Activated naive CD8-positive, alpha-beta T cell treated with anti-CD3 and anti-CD28 coated beads, Interleukin-2, amount 50 U/mL, for 24 hours (primary cell): ENCODE data around the gene WNT5B.

Experiments
- ATAC-seq: fragments of 150-1000 bp; cut with Tn5 transposase; one replicate; pipeline ENCODE4 v1.10.0; 2021
- DNase-seq: peaks from one replicate; pipeline ENCODE4 v3.0.0; 2021
- H3K27ac Mint-ChIP-seq: one replicate; pipeline ENCODE4 v1.8.0; 2021; ENCODE audit warnings: mild to moderate bottlenecking, mixed read lengths
- H3K27me3 Mint-ChIP-seq: one replicate; pipeline ENCODE4 v1.8.0; 2021; ENCODE audit warnings: mixed read lengths
- H3K36me3 Mint-ChIP-seq: one replicate; pipeline ENCODE4 v1.8.0; 2021; ENCODE audit warnings: low read depth, mixed read lengths
- H3K4me1 Mint-ChIP-seq: one replicate; pipeline ENCODE4 v1.8.0; 2021; ENCODE audit warnings: mixed read lengths
- H3K4me3 Mint-ChIP-seq: one replicate; pipeline ENCODE4 v1.8.0; 2021; ENCODE audit warnings: mild to moderate bottlenecking, moderate library complexity, mixed read lengths
- H3K9me3 Mint-ChIP-seq: one replicate; pipeline ENCODE4 v1.8.0; 2021; ENCODE audit warnings: mixed read lengths

WNT5B gene

DNA sequence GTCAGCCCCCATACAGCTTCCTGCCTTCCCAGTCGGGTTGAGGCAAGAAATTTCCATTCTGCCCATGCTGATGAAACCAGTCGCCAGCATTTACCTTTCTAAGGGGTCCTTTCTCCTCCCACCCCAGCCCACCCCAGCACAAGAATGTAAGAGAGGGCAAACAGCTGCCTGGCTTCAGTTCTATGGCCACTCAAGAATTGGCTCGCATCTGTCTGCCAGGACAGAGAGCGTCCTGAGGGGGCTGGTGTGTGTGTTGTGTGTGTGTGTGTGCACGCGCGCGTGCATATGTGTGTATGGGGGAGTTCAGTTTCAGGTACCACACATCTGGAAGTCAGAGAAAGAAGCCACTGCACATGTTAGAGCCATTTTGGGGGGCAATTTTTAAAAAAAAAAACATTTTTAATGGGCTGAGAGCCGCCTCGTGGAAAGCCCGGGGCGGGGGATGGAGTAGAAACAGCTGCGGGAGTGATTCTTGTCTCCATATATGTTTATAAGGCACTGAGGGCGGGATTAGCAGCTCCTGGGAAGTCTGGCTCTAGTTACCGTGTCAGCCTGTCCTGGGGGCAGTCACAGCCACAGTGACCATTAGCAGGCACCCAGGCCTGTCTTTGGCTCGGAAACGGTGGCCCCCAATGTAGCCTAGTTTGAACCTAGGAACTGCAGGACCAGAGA is at the start of gene WNT5B:
TSS of gene WNT5B (plus strand) at position 566 of the 672 bp plus-strand sequence. CDS start 2,124 bp downstream, outside the sequence.
- ATAC-seq (no peak), DNase-seq (no peak)
- Mint-ChIP-seq H3K27ac (no peak within 1 kb of the TSS), H3K36me3 (no peaks in the 10 kb centered on the region), H3K27me3 (peaks cover 49% of the 10 kb centered on the region), H3K4me1 (peaks cover 10% of the 10 kb centered on the region), H3K4me3 (peak within 1 kb of the TSS; percentile 60), H3K9me3 (no peaks in the 10 kb centered on the region)

GRCh38 chr12:1579651-1580435 is 49.2 kb upstream of the WNT5B start:
- ATAC-seq (no peak), DNase-seq (no peak)
- Mint-ChIP-seq H3K36me3 (no peaks in the 10 kb centered on the region), H3K4me3 (no peak overlapping the region), H3K4me1 (peaks cover 9% of the 10 kb centered on the region), H3K9me3 (no peaks in the 10 kb centered on the region), H3K27me3 (no peaks in the 10 kb centered on the region), H3K27ac (no peak overlapping the region)

DNA sequence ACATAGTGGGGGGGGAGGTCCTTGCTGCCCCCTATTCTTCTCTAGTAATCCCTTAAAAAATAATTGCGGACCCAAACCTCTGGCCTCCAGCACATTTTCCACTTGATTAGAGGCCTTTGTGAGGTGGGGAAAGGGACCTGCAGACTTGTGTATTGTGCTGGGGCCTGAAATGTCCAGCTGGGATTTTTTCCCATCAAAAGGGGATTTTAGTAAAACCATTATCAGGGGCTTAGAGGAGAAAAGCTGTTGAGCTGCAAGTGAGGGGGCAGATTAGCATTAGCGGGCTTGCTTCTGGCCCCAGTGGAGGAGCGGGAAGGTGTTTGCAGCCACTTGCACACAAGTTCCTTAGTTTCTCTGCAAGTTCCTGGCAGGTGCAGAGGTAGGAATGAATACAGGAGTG is 48.5 kb upstream of the WNT5B start:
- Mint-ChIP-seq H3K27ac (no peak overlapping the region), H3K9me3 (no peaks in the 10 kb centered on the region), H3K4me3 (no peak overlapping the region)

GRCh38 chr12:1581973-1582708 is 46.9 kb upstream of the WNT5B start:
- H3K9me3 Mint-ChIP-seq: no peaks in the 10 kb centered on the region
- DNase-seq (no peak), ATAC-seq (no peak)
- no peak overlapping the region for H3K4me3 Mint-ChIP-seq
- peaks cover 2% of the 10 kb centered on the region for H3K36me3 Mint-ChIP-seq
- no peak overlapping the region for H3K27ac Mint-ChIP-seq
- peaks cover 9% of the 10 kb centered on the region for H3K4me1 Mint-ChIP-seq
- no peaks in the 10 kb centered on the region for H3K27me3 Mint-ChIP-seq

More for the DNA sequence above, 48.5 kb upstream of the WNT5B start:
- no peaks in the 10 kb centered on the region for H3K27me3 Mint-ChIP-seq
- ATAC-seq: no peak
- DNase-seq: no peak
- H3K4me1 Mint-ChIP-seq: peaks cover 9% of the 10 kb centered on the region
- no peaks in the 10 kb centered on the region for H3K36me3 Mint-ChIP-seq

- DNase-seq: no peak
- Mint-ChIP-seq H3K4me3 (no peak overlapping the region), H3K4me1 (peaks cover 11% of the 10 kb centered on the region), H3K36me3 (peaks cover 2% of the 10 kb centered on the region), H3K27me3 (no peaks in the 10 kb centered on the region), H3K27ac (no peak overlapping the region), H3K9me3 (no peaks in the 10 kb centered on the region)
- no peak for ATAC-seq
These were observed 46.4 kb upstream of the WNT5B start for GRCh38 chr12:1582709-1583050.

GRCh38 chr12:1583421-1584078 is 45.5 kb upstream of the WNT5B start:
- ATAC-seq: peak; percentile 68
- DNase-seq: peak; percentile 70
- Mint-ChIP-seq H3K27me3 (no peaks in the 10 kb centered on the region), H3K4me3 (no peak overlapping the region), H3K4me1 (peaks cover 20% of the 10 kb centered on the region), H3K9me3 (no peaks in the 10 kb centered on the region), H3K27ac (no peak overlapping the region), H3K36me3 (peaks cover 2% of the 10 kb centered on the region)

DNA sequence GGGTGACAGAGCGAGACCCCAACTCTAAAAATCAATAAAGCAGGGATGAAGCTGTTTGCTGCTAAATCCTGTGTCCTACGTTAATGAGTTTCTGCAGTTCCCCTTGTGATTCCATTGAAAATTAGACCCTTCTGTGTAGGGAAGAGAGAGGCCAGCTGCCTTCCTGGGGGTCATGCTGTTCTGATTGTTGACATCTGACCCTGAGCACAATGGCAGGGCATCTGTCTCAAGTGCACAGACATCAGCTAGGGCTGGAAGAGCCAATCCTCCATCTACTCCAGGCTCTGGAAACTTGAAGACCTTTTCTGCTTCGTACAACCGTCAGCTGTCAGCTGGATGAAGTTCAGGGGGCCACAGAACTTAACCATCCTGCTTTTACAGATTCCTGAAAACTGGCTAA is 44.7 kb upstream of the WNT5B start:
- Mint-ChIP-seq H3K4me3 (no peak overlapping the region), H3K36me3 (peaks cover 2% of the 10 kb centered on the region), H3K9me3 (no peaks in the 10 kb centered on the region), H3K4me1 (peaks cover 27% of the 10 kb centered on the region), H3K27me3 (no peaks in the 10 kb centered on the region), H3K27ac (no peak overlapping the region)
- DNase-seq (no peak), ATAC-seq (no peak)

GRCh38 chr12:1587927-1588574 is 41.0 kb upstream of the WNT5B start:
- Mint-ChIP-seq H3K27ac (no peak overlapping the region), H3K36me3 (peaks cover 5% of the 10 kb centered on the region), H3K27me3 (no peaks in the 10 kb centered on the region), H3K4me3 (peak overlapping the region; percentile 1), H3K9me3 (no peaks in the 10 kb centered on the region), H3K4me1 (peaks cover 57% of the 10 kb centered on the region)
- ATAC-seq (peak; percentile 45), DNase-seq (no peak)

DNA sequence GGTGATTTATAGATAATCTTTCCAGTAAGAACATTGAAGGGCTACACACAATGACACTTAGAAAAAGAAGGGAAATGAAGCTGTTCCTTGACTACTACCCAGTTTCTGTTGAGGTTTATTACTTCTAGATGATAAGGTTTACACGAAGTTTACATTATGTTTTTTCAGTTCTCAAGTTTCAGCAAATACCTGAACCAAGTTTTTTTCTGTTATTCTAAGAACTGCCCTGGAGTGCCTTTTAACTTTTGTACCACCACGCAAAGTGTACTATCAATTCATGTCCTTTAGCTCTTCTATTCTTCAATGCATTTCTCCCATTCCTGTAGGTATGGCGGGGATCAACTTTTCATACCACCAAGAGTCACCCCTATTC is 40.5 kb upstream of the WNT5B start:
- ATAC-seq (no peak), DNase-seq (no peak)
- no peak overlapping the region for H3K27ac Mint-ChIP-seq
- H3K4me1 Mint-ChIP-seq: peaks cover 55% of the 10 kb centered on the region
- no peaks in the 10 kb centered on the region for H3K9me3 Mint-ChIP-seq
- peak overlapping the region; percentile 1 for H3K4me3 Mint-ChIP-seq
- peaks cover 7% of the 10 kb centered on the region for H3K36me3 Mint-ChIP-seq
- no peaks in the 10 kb centered on the region for H3K27me3 Mint-ChIP-seq

DNA sequence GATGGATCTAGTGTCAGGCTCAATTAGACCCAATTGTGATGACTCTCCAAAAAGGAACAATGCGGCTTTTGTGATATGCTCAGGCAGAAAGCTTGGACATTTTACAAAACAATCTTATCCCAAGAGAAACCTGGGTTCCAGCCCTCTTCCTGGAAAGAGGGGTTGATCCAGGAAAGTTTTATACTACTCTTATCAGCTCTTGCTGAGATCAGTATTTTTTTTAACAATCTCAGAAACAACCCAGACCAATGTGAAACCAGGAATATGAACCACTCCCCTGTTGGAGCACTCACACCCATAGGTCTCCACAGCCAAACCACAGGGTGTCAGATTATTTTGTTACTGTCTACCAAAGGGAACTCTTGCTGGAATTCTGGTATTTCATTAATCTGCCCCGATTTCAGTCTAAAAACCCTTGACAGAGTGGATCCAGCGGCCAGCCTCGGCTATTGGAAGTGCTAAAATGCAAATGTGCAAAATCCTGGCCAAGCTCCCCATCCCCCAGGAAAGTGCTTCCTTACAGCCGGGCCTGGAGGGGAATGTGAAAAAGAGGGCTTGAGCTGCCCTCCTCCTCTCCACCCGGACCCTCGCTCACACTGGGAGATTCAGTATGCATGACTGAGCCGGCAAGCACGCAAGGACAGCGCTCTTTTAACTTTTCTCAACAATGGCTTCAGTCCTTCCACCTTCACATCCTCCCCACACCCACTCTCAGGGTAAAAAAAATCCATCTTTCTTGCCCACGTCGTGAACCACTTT is 38.6 kb upstream of the WNT5B start:
- Mint-ChIP-seq H3K36me3 (peaks cover 7% of the 10 kb centered on the region), H3K27me3 (no peaks in the 10 kb centered on the region), H3K4me3 (peak overlapping the region; percentile 93), H3K4me1 (peaks cover 60% of the 10 kb centered on the region), H3K9me3 (no peaks in the 10 kb centered on the region), H3K27ac (peak overlapping the region; percentile 47)
- no peak for ATAC-seq
- no peak for DNase-seq

DNA sequence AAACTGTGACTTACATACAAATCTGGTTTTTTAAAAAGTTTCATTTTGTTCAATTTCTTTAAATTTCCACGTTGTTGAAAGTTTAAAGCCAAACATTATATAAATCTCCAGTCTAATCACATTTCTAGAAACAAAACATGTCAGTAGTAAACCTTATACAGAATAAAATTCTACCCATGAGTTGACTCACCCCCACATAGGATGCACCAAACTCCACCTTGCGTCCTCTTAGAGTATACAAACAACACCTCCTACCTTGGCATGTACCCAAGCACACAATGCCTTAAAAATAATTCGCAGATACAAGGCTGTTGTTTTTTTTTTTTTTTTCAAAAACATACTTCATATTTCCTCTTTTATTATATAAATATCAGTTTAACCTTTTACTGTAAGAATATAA is 38.0 kb upstream of the WNT5B start:
- ATAC-seq: no peak
- Mint-ChIP-seq H3K36me3 (peaks cover 7% of the 10 kb centered on the region), H3K9me3 (no peaks in the 10 kb centered on the region), H3K27ac (peak overlapping the region; percentile 47), H3K27me3 (no peaks in the 10 kb centered on the region), H3K4me3 (peak overlapping the region; percentile 93), H3K4me1 (peaks cover 64% of the 10 kb centered on the region)
- no peak for DNase-seq

GRCh38 chr12:1591543-1591942 is 37.5 kb upstream of the WNT5B start:
- Mint-ChIP-seq H3K4me3 (peak overlapping the region; percentile 93), H3K27me3 (no peaks in the 10 kb centered on the region), H3K27ac (peak overlapping the region; percentile 74), H3K9me3 (no peaks in the 10 kb centered on the region), H3K4me1 (peaks cover 64% of the 10 kb centered on the region), H3K36me3 (peaks cover 7% of the 10 kb centered on the region)
- ATAC-seq: no peak
- peak; percentile 22 for DNase-seq

DNA sequence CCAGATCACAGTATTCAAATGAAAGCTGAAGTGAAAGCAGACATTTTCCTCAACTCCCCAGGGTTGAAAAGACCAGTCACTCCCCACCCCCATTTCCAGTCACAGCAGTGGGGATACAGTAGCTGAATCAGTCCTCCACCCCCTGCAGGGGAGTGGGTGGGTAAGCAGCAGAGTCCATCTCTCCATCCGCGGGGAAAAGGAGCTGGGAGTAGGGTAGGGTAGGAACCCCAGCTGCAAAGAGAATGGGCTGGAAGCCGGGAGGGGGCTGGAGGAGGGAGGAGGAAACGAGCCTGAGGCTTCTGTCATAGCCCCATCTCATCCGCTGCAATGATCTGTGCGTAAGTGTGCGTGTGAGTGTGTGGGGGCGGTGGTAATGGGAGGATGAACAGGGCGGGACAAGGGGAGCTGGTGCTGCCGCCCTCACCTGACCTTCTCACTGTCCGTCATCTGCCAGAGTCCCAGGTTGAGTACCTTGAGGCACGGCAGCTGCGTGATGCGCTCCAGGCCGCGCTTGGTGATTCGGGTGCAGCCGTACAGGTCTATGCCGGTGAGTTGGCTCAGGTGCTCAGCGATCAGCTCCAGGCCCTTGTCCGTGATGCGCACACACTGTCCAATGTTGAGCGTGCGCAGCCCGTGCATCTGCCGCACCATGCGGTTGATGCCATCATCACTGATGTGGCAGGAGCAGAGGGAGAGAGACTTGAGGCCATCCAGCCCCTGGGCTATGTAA is 36.4 kb upstream of the WNT5B start:
- Mint-ChIP-seq H3K27ac (peak overlapping the region; percentile 74), H3K9me3 (no peaks in the 10 kb centered on the region), H3K4me1 (peaks cover 63% of the 10 kb centered on the region), H3K27me3 (no peaks in the 10 kb centered on the region), H3K36me3 (peaks cover 5% of the 10 kb centered on the region), H3K4me3 (peak overlapping the region; percentile 93)
- ATAC-seq (peak; percentile 48), DNase-seq (peak; percentile 70)
